ENCODE results near the gene GPR3. TPM values are rescaled to one million over a fixed set of nuclear protein-coding genes. Genes with fewer than 3 reads are reported as not detected.

GPR3 gene
- total and polyA plus RNA-seq, 2 of the 13 experiments (the other 11 are each of a cell fraction or from before 2014, with no cell fraction given) = 1.00 to 2.6 TPM

GRCh38 chr1:27351541-27352107 lies 40.8 kb upstream of the GPR3 start (continued):
- TF ChIP-seq PRDM15 (CRISPR knock-in tag; IDR thresholded peaks at IDR 0.05) (peak; percentile 90), POLR2AphosphoS5 (IDR thresholded peaks at IDR 0.05; ENCODE audit: low read depth, low read length) (0 out of 2 replicates have a peak, but pooled peaks have one; percentile 1), ZNF333 (CRISPR knock-in tag; IDR thresholded peaks at IDR 0.05; ENCODE audit: borderline replicate concordance) (no peak), AKNA (CRISPR knock-in tag; IDR thresholded peaks at IDR 0.05; ENCODE audit: borderline replicate concordance) (no peak), DDIT3 (CRISPR knock-in tag; IDR thresholded peaks at IDR 0.05) (no peak), SOX5 (CRISPR knock-in tag; IDR thresholded peaks at IDR 0.05; ENCODE audit: borderline replicate concordance) (0 out of 2 replicates have a peak, but pooled peaks have one; percentile 0), REST (IDR thresholded peaks at IDR 0.05; ENCODE audit: borderline replicate concordance in 1 of 2, low read depth in 1 of 2, low read length in 2 of 2) (no peak), ZBTB46 (CRISPR knock-in tag; IDR thresholded peaks at IDR 0.05; ENCODE audit: borderline replicate concordance) (no peak), ZNF777 (CRISPR knock-in tag; IDR thresholded peaks at IDR 0.05) (no peak), ESRRA (CRISPR knock-in tag; IDR thresholded peaks at IDR 0.05; ENCODE audit: low read depth) (no peak), PITX1 (CRISPR knock-in tag; IDR thresholded peaks at IDR 0.05) (no peak), ZNF24 (IDR thresholded peaks at IDR 0.05) (no peak)
